ENCODE data around the gene CEP41.

Gene CEP41

DNA sequence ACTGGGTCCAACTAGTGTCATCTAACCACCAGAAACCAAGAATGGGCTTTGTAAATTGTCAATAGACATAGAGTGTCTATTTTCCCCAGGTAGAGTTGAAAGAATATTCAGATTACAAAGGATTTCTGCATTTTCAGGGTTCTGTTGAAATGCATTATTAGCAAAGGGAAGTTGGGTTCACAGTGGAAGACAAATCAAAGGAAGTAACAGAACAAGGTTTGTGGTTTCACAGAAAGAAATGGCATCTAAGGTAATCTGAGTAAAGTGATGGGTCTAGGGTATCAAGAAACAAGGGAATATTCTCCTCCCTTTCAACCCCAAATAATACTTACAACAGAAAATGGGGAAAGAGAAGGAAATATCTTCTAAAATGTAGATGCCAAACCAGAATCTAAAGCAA lies 25.8 kb downstream of the CEP41 start:
- DNase-seq = no peak

DNA sequence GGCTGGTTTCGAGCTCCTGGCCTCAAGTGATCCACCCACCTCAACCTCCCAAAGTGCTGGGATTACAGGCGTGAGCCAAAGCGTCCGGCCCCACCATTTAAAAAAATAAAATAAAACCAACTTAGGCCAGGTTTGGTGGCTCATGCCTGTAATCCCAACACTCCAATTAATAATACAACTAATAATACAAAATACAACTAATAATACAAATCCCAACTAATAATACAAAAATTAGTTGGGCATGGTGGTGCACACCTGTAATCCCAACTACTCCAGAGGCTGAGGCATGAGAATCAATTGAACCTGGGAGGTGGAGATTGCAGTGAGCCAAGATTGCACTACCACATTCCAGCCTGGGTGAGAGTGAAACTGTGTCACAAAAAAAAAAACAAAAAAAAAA lies 27.6 kb downstream of the CEP41 start:
- DNase-seq = no peak

DNA sequence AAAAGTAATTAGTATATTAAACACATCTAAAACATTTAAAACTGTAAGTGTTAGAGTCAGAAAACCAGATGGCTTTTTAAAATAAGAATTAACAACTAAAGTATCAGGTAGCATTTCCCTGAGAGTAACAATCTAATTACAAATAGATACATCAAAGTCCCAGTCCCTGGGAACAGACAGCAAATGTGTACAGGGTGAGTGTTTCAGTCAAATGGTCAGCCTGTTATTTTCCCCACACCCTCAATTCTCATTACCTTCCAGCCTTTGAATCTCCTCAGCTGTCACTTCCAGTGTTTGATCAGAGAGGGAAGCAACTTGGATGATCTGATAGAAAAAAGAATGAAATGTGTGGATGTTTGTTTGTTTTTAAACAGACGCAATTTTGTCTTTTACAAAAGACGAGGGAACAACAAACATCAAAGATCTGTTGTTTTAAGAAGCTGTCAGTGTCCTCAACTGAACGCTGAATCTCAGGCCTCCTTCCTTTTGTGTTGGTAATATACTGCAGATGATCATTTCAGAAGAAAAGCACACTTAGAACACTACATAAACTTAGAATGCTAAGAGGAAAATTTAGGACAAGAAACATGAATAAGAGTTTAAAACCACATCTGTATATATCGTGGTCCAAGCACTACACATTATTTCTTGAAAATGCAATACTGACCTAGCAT lies 29.8 kb downstream of the CEP41 start:
- no peak for DNase-seq

DNA sequence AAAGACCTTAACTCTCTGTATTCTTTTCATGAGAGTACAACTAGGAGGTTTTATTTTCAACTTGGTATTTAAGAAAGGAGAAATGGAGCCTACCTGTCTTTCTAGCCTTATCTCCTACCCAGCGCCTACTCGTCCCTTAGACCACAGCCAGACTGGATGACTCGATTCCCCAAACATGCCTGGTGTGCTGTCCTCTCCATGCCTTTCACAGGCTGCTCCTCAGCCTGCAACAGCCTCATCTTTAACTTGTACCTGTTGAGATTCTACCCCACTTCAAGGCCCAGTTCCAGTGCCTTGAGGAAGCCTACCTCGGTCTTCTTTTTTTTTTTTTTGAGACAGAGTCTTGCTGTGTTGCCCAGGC lies 31.1 kb downstream of the CEP41 start:
- DNase-seq = no peak

DNA sequence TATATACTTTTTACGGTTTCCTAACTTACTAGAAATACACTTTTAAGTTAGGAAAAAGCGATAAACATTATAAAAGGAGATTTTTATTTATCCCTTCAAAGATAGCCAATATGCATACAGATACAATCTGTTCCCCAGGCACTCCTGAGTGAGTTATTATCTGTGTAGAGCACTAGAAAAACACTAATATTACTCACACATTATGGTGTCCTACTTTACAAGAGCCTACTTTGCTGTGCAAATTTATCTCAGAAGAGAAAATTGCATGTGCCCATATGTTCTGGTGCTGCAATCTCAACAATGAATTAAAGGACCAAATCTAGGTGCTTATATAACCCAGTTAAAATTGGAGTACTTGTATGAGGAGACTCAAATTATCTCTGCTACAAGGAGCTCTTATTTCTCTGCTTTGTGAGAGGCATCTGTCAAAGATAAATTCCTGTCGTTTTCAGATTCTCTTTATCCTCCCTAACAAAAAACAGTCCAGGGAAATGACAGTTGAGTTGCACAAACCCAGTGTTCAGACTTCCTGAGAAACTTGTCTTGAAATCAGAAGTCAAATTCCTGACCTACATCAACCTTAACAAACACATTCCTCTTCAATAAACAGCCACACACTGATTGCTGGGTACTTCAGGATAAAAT lies 31.6 kb downstream of the CEP41 start:
- DNase-seq = no peak

DNA sequence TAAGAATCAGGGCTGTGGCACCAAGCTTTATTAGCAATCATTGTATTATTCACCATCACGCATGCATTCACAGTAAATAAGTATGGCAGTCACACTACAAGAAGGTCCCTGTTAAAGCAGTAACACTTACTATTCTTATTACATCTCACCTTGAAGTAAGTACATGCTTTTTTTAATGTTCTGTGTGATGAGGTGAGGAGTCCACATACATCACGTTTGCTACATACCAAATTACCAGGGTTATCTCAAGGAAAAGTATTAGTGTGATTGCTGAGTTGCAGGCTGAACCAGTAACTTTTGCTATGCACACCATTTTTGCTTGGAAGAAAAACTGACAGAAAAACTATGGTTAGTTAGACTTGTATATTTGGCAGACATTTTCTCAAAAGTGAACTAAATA lies 35.8 kb downstream of the CEP41 start:
- no peak for DNase-seq

DNA sequence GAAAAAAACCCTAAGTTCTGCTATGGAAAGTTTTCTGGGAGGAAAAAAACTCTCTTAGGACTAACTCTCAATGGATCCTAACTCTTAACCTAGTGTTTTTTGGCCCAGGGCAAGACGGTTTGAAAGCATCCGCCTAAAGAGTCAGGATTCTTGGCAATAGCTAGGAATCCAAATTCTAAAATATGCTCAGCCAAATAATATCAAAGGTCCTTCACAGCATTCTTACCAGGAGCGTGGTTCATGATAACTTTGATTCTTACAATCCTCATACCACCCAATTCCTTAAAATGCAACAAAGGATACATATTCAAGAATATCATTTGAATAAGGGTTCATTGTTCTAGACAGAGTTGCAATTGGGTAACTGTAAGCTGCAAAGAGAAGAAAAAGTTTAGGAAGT lies 39.2 kb downstream of the CEP41 start:
- DNase-seq = no peak

DNA sequence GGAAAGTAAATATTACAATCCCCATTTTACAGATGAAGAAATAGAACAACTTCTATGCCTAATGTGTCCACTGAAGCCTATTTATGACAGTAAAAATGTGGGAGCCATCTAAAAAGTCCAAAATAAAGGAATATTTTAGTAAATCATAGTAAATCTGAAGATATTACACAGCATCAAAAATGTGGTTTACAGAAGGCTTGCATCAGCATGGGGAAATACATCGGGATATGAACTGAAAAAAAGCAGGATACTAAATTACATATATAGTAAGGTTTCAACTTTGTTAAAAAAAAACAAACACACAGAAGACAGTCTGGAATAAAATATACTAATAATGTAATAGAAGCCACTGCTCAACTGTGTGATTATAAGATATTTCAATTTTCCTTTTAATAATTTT lies 39.7 kb downstream of the CEP41 start:
- DNase-seq = no peak

DNA sequence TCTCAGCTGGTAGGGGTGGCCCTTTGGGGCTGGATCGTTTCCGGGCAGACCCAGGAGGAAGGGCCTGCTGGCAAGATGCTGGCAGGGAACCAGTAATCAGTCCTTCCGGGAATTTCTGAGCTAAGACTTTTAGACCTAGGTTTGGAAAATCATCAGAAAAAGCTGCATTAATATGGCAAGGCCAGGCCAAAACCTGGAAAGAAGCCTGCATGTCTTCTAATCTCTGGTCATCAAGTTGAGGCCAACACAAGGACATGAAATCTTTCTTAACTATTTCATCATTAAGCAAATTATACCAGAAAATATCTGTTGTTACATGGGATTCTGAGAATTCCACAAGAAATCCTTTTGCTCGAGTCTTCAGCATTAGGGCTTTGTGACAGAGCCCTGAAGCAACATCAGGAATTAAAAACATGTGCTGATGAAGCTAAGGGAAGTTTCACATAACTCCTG lies 40.7 kb downstream of the CEP41 start:
- no peak for DNase-seq

DNA sequence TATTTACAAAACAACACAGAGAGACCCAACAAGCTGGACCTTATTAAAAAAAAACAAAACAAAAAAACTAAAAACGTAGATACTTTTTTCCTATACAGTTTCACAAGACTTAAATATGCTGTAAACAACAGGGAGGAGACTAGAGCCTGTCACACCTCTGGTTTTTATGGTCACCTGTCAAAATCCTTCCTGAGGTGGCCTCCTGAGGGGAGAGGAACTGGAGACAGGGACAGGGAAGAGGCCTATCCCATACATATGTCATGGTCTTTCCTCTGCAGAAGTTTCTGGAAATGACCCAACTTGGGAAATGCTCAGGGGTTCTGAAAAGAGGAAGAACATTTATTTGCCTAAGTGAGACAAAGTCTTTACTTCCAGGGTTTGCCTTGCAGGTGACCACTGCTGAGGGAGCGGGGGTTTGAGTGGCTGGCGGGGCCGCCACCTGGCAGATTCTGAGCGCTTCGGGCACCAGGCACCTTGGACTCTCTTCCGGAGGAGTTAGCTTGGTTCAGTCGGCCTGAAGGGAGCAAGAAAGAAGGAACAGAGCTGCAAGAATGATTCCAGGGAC lies 42.2 kb downstream of the CEP41 start:
- DNase-seq = no peak

DNA sequence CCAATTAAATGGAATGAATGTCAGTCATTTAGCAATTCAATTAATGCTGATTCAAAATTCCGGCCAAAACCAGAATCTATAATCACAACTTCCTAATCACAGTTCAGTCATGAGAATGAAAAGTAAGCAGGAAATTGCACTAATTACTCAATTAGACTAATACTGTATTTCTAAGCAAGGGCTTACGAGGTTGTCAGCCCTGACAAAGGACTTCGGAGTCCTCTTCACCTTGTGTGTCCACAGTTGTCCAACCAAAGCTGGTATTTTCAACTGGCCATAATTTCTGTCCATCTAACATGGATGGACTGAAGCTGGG lies 43.1 kb downstream of the CEP41 start:
- no peak for DNase-seq

DNA sequence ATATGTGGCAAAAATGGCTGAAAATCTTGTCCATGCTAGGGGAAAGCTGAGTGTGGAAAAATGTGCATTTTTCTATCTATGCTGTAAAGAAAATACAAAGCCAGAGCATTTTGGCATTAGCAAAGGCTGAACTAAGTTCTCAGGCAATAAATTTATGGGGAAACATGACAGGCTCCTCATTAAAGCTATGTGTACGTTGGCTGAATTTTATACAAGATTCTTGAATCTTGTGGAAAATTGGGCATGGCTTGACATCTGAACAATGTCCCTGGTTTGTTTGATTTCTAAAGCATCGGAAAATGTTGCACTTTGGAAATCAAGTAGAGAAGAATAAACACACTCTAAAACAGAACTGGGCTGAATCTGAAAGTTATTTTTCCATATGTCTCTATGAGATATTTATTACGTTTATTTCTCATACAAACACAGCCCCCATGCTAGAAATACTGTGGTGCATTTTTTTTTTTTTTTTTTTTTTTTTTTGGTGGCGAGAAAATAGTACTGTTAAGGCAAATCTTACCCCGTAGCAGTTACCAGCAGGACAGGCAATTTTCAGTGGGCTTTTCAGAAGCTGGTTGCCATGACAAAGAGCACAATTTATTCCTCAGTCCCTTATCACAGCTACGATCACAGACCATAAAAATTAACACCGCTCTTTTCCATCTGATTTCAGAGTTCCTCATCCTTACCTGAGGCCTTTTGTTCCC lies 43.6 kb downstream of the CEP41 start:
- no peak for DNase-seq

DNA sequence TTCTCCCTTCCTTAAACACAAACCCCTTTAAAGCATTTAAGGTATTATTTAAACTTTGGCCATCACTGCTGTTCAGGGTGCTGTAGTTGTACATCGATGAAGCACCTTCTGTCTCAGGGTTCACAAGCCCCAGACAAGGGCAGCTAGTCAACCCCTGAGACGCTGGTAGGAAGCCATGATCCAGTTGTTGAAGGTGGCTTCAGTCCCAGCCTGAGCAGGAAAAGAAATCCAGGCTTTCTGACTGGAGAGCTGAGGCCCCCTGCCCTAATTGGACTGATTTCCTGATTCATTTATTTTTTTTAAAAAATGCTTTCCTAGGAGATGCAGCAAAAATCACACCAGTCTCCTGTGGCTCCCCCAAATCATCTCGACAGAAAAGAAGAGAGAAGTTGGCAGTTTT lies 44.7 kb downstream of the CEP41 start:
- DNase-seq = no peak

DNA sequence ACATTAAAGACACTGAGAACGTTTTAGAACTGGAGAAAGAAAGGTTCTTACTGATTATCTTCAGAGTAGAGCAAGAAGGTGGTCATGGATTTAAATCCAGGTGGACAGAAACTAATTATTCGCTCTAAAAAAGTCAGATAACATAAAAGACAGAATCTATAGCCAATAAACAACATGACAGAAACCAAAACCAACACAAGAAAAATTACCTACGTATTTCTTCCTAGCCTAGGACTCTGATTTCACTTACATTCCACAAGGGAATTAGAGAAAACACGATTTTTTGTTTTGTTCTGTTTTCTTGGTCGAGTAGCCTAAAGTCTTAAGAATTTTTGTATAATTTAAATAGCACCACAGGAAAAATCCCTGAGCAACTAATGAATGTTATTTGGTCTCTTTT lies 45.4 kb downstream of the CEP41 start:
- no peak for DNase-seq

DNA sequence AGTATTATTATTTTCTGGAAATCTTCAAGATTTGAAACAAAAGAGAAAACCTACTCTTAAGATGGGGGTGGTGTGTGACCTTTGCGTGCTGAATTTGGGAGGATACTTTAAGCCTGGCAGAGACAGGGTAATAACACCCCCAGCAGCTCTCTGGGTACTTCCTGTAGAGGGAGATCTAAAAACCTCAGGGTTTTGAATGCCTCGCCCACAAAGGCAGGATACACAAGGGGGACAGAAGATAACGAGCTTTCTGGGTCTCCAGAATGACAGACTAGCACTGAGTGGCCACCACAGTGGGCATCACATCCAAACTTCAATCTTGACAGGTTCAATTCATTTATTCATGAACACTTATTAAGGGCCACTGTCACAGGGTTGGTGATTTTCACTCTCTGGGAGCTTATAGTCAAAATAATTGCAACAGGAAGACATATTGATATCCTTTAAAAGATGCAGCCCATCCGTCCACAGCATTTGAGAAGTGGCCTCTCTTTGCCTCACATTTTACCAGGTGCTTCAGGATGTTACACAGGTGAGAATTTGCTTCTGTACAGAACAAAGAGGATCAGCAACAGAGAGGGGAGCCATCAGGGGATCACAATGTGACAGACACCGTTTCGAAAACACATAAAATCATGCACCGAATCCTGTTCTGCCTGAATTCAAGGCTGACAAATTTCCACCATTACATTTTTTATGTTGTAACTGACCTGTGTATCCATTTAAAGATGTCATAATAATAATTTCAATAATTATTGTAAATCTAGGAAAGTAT lies 46.2 kb downstream of the CEP41 start:
- peak in 1 of 2 experiments; percentile 13 for DNase-seq

DNA sequence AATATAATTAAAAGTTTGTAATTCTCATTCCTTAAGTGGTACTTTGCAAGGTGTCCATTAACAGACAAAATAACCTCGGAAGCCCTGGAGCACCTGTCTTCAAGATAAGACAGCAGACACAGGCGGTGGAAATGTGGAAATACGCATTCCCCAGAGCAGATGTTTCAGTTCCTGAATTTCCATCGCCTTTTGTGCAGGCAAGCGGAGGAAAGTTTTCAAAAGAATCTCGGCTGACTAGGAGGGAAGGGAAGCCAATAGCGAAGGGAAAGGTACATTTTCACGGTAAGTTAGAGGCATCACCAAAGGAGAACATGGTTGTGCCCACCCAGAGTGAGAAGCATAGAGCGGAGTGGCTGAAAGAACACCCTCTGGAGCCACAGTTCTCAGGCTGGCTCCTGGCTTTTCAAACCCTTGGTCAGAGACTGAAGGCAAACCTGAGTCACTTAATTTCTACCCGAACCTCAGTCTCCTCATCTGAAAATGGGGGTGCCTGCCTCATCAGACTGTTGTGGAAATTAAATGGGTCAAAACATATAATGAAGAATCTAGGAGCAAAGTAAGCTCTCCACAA lies 46.9 kb downstream of the CEP41 start:
- no peak for DNase-seq

DNA sequence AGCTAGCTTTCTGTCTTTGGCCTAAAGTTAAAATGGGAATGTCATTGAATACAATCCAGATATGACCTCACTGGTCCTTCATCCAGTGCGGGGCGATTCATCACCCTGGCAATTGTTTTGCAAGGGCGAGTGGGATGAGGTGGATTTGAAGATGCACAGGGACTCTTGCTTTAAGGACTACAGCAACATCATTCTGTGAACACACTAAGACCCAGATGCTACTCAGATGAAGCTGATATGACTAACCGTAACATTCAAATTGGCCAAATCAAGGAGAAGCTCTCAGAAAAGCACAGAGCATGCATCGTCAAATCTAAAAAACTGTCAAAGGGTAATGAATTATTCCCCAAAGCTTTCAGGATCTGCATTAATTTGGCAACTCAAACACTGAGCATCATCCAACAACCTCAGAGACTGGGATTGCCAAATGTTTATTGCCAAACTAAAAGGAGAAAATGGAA lies 47.7 kb downstream of the CEP41 start:
- no peak for DNase-seq

DNA sequence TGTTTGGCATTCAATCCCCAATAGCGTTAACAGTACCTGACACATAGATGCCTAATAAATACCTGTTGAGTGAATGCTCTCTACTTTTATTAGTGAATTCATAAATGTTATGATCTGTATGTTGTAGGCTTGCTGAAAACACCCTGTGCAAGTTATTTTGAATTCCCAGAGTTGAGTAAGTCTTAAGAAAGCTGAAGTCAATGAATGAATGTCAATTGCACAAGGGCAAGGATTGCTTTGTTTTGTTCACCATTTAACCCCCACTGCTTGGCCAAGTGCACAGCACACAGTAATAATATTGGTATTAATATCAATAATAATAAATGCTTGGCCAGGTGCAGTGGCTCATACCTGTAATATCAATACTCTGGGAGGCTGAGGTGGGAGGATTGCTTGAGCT lies 50.3 kb downstream of the CEP41 start:
- no peak for DNase-seq

DNA sequence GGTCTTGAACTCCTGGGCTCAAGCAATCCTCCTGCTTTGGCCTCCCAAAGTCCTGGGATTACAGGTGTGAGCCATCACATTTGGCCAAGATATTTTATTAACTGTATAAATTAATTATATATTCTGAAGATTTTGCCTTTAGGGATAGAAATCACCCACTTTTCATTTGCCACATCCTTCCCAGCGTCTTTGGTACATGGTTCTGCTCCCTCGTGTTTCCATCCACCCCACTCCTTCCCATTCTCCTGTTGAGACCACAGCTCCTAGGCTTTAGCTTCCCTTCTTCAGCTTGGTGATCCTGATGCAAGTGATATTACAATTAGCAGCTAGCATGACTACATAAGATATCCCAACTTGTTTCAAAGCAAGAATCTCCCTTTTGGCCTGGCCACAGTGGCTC lies 52.1 kb downstream of the CEP41 start:
- no peak for DNase-seq

DNA sequence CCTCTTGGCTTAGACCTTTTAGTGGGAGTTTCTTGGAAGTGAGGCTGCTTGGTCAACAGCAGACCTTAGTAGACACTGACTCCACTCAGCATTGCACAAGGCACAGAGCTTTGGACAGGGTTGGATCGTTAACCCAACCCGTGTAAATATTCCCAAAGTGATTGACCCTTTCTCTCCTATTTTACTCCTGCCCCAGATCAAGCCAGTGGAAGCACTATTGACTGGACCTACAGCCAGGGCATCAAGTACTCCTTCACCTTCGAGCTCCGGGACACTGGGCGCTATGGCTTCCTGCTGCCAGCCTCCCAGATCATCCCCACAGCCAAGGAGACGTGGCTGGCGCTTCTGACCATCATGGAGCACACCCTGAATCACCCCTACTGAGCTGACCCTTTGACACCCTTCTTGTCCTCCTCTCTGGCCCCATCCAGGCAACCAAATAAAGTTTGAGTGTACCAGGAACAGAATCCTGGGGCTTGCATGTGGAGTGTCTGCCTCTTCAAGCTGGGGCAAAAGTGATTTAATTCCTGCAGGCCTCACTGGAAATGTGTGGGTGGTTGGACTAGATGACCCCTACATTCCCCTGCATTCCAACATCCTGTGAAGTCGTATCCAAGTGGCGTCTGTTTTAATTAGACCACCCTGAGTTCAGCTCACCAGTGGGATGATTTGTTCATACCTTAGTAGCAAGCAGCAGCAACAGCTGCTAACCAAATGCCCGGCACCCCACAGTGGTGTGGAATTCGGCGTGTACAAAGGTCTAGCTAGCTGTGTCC lies 53.0 kb downstream of the CEP41 start:
- DNase-seq = no peak

DNA sequence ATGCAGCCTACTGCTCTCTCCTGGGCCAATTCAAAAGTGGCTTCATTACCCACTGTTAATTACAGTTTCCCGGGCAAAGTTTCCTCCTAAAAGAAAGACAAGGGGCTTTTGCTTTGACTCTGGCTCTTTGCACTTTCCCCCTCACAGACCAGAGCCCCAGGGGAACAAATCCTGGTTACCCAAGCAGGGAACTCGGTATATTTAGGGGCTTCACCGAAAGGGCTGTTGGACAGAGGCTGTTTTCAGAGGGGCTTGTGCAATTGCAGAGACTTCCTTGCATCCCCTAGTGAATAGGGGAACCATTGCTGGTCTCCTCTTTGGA lies 53.5 kb downstream of the CEP41 start:
- no peak for DNase-seq

DNA sequence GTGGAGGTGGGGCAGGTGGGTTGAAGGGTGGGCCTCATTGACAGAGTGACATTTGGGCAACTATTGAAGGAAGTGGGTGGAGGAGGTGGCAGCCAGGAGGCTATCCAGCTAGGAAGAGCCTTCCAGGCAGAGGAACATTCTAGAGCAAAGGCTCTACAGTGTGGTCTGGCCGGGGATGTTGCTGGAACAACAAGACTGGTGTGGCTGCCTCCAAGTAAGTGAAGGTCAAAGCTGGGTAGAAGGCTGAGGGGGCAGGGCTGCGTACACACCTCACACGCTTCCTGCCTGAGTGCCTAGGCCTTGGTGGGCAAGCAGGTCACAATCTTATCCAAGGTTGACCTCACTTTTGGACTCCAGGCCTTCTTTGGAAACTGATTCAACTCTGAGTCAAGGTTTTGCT lies 53.9 kb downstream of the CEP41 start:
- no peak for DNase-seq
